HG02678 (cell line): ENCODE data around the gene NFIB.

ENCODE experiments used
- ATAC-seq: cut with Tn5 transposase; IDR thresholded peaks from one replicate; pipeline ENCODE4 v1.9.1; 2021; ENCODE audit warnings: mild to moderate bottlenecking, moderate library complexity; ENCODE audit not compliant: unreplicated experiment

NFIB gene

GRCh38 chr9:14345354-14346230 is 31.7 kb upstream of the NFIB start:
- no peak for ATAC-seq

- no peak for ATAC-seq
Observed at GRCh38 chr9:14344941-14345353, 31.0 kb upstream of the NFIB start.

GRCh38 chr9:14344053-14344524 is 30.1 kb upstream of the NFIB start:
- no peak for ATAC-seq

- no peak for ATAC-seq
Observed at GRCh38 chr9:14343261-14344031, 29.5 kb upstream of the NFIB start.

- ATAC-seq, result no peak
Observed at GRCh38 chr9:14342736-14343135, 28.8 kb upstream of the NFIB start.

GRCh38 chr9:14341437-14342122 is 27.6 kb upstream of the NFIB start:
- ATAC-seq, result no peak

- no peak for ATAC-seq
Observed at GRCh38 chr9:14340994-14341393, 27.1 kb upstream of the NFIB start.

- no peak for ATAC-seq
Observed at GRCh38 chr9:14340219-14340873, 26.4 kb upstream of the NFIB start.

- no peak for ATAC-seq
Observed at GRCh38 chr9:14339746-14340145, 25.8 kb upstream of the NFIB start.

GRCh38 chr9:14337615-14338014 is 23.7 kb upstream of the NFIB start:
- ATAC-seq, result no peak

- no peak for ATAC-seq
Observed at GRCh38 chr9:14336244-14336643, 22.3 kb upstream of the NFIB start.

GRCh38 chr9:14331120-14331519 is 17.2 kb upstream of the NFIB start:
- ATAC-seq, result no peak

GRCh38 chr9:14327036-14327435 is 13.1 kb upstream of the NFIB start:
- no peak for ATAC-seq

- no peak for ATAC-seq
Observed at GRCh38 chr9:14326264-14326826, 12.4 kb upstream of the NFIB start.

- ATAC-seq, result no peak
Observed at GRCh38 chr9:14325147-14325546, 11.2 kb upstream of the NFIB start.

GRCh38 chr9:14323985-14324650 is 10.2 kb upstream of the NFIB start:
- ATAC-seq, result no peak

GRCh38 chr9:14323083-14323971 is 9.4 kb upstream of the NFIB start:
- no peak for ATAC-seq

- ATAC-seq, result peak; percentile 80
Observed at GRCh38 chr9:14322211-14323082, 8.5 kb upstream of the NFIB start.
